Keratinocyte (primary cell): Measurements from ENCODE around the gene PCNX1. TPM values are rescaled to one million over a fixed set of nuclear protein-coding genes. Genes with fewer than 3 reads are reported as not detected.

ENCODE experiments used
- DNase-seq: peaks from one replicate; pipeline ENCODE4 v3.0.0-alpha.2; 2011; ENCODE audit warnings: low read depth, missing footprints, low spot score
- FAIRE-seq: peaks from 2 replicates; lab custom pipeline; 2011; peaks lifted over from hg19 to GRCh38; lab: Jason Lieb, UNC
- H2AFZ ChIP-seq: 2 replicates; pipeline ENCODE4 v1.6.0; 2012; ENCODE audit warnings: low read length, control low read depth, inconsistent platforms; ENCODE audit not compliant: control insufficient read depth
- H3K27ac ChIP-seq: 2 replicates; pipeline ENCODE4 v1.5.1; 2011; ENCODE audit warnings: low read length; ENCODE audit not compliant: control insufficient read depth, insufficient read depth
- H3K27me3 ChIP-seq: 3 replicates; pipeline ENCODE4 v1.6.0; 2011; ENCODE audit warnings: low read length; ENCODE audit not compliant: control insufficient read depth, insufficient read depth; ENCODE audit errors: extremely low read depth
- H3K36me3 ChIP-seq, 2 experiments: 2 replicates in 1 of 2; 3 replicates in 1 of 2; pipeline ENCODE4 v1.5.1; 2011; ENCODE audit warnings: low read length in 2 of 2, mild to moderate bottlenecking in 1 of 2; ENCODE audit not compliant: control insufficient read depth in 2 of 2, insufficient read depth in 2 of 2; ENCODE audit errors: extremely low read depth in 1 of 2
- H3K4me1 ChIP-seq: 3 replicates; pipeline ENCODE4 v1.5.1; 2011; ENCODE audit warnings: low read length; ENCODE audit not compliant: control insufficient read depth, insufficient read depth; ENCODE audit errors: extremely low read depth
- H3K4me2 ChIP-seq: 3 replicates; pipeline ENCODE4 v1.6.0; 2011; ENCODE audit warnings: low read depth, low read length; ENCODE audit not compliant: control insufficient read depth, insufficient read depth; ENCODE audit errors: extremely low read depth
- H3K4me3 ChIP-seq, 3 experiments: fragments of 200-600 bp in 1 of 3; sonication (generic) in 1 of 3; 2 replicates in 2 of 3; 3 replicates in 1 of 3; pipeline ENCODE4 v1.5.1; 2011 to 2016; ENCODE audit warnings: low read length in 3 of 3, mild to moderate bottlenecking in 3 of 3, control low read depth in 2 of 3, inconsistent platforms in 1 of 3, low read depth in 1 of 3, mixed read lengths in 1 of 3, mixed run types in 1 of 3, moderate library complexity in 1 of 3; ENCODE audit not compliant: control insufficient read depth in 2 of 3, insufficient read depth in 2 of 3; ENCODE audit errors: extremely low read depth in 1 of 3
- H3K79me2 ChIP-seq: 2 replicates; pipeline ENCODE4 v1.6.0; 2012; ENCODE audit warnings: low read length; ENCODE audit not compliant: control insufficient read depth, insufficient read depth
- H3K9ac ChIP-seq: 3 replicates; pipeline ENCODE4 v1.6.0; 2011; ENCODE audit warnings: low read length; ENCODE audit not compliant: control insufficient read depth, insufficient read depth; ENCODE audit errors: extremely low read depth
- H3K9me1 ChIP-seq: 3 replicates; pipeline ENCODE4 v1.6.0; 2011; ENCODE audit warnings: low read length; ENCODE audit not compliant: control insufficient read depth, insufficient read depth; ENCODE audit errors: extremely low read depth
- H3K9me3 ChIP-seq: 2 replicates; pipeline ENCODE4 v1.5.1; 2012; ENCODE audit warnings: low read depth, low read length; ENCODE audit not compliant: control insufficient read depth
- H4K20me1 ChIP-seq: 3 replicates; pipeline ENCODE4 v1.6.0; 2011; ENCODE audit warnings: low read length; ENCODE audit not compliant: control insufficient read depth, insufficient read depth; ENCODE audit errors: extremely low read depth
- EZH2 ChIP-seq: IDR thresholded peaks from one replicate; pipeline ENCODE4 v1.6.1; 2012; ENCODE audit warnings: inconsistent platforms, mild to moderate bottlenecking, low read length, moderate library complexity
- dilution Hi-C: fragments of 300-500 bp; cut with MboI; formaldehyde crosslinking; loops from one replicate; pipeline ENCODE4 v1.7.0; 2020; ENCODE audit warnings: low sequenced_read_pairs; ENCODE audit not compliant: extremely low pct_ligation_motif_present
- polyA plus RNA-seq, 5 experiments: library from polyadenylated mRNA; depleted of rRNA in 3 of 5; stranded (reverse) in 3 of 5; stranded (forward) in 1 of 5; unstranded in 1 of 5; fragments of >200 nt; gene quantifications; 1 replicate in 1 of 5; 2 replicates in 3 of 5; 3 replicates in 1 of 5; pipeline versions ENCODE4 v1.2.1 to v1.2.3, GENCODE V29; 2011 to 2012; ENCODE audit warnings: missing spikeins in 2 of 5, low read depth in 1 of 5, low replicate concordance in 1 of 5
- TF ChIP-seq, protein P1 (sequence below), 3 experiments: IDR thresholded peaks in 1 of 3; conservative IDR thresholded peaks in 1 of 3; optimal IDR thresholded peaks in 1 of 3; 2 replicates in 2 of 3; 3 replicates in 1 of 3; pipeline versions ENCODE3 to v1.5.1; 2011; ENCODE audit warnings: low read length in 3 of 3, mild to moderate bottlenecking in 3 of 3, moderate library complexity in 2 of 3, control low read depth in 1 of 3, inconsistent platforms in 1 of 3; ENCODE audit not compliant: insufficient read depth in 2 of 3; ENCODE audit errors: extremely low read depth in 1 of 3

The PCNX1 gene
- polyA plus RNA-seq, 1 donor (not counting 4 experiments of a cell fraction or from before 2014, with no cell fraction given): 39.8 TPM

DNA sequence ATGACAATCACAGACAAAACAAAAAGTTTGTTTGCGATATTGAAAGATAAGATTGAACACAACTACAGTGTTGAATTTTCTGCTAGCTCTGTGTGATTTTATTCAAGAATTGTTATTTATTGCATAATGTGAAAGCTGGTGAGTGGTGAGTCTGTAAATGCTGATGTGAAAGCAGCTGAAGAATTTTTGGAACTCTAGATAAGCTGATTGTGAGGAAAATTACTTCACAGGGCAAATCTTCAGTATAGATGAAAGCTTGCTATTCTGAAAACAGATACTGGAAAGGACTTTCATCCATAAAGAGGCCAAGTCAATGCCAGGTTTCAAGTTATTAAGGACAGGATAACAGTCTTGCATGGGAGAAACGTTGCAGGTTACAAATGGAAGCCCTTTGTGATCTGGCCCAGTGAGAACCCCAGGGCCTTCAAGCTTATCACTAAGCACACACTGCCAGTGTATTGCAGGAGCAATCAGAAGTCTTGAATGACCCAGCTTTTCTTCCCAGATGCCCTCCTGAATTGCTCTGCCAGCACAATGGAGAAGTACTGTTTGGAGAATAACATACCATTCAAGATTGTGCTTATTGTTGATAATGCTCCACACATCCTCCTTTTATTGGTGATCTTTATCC lies 153.7 kb downstream of the PCNX1 start:
- no peak overlapping the region for H3K4me3 ChIP-seq
- H3K9ac ChIP-seq: no peak overlapping the region
- H2AFZ ChIP-seq: no peak overlapping the region
- H3K9me3 ChIP-seq: no peaks in the 10 kb centered on the region
- peaks cover 12% of the 10 kb centered on the region for H3K4me1 ChIP-seq
- DNase-seq: no peak
- TF ChIP-seq, protein P1, sequence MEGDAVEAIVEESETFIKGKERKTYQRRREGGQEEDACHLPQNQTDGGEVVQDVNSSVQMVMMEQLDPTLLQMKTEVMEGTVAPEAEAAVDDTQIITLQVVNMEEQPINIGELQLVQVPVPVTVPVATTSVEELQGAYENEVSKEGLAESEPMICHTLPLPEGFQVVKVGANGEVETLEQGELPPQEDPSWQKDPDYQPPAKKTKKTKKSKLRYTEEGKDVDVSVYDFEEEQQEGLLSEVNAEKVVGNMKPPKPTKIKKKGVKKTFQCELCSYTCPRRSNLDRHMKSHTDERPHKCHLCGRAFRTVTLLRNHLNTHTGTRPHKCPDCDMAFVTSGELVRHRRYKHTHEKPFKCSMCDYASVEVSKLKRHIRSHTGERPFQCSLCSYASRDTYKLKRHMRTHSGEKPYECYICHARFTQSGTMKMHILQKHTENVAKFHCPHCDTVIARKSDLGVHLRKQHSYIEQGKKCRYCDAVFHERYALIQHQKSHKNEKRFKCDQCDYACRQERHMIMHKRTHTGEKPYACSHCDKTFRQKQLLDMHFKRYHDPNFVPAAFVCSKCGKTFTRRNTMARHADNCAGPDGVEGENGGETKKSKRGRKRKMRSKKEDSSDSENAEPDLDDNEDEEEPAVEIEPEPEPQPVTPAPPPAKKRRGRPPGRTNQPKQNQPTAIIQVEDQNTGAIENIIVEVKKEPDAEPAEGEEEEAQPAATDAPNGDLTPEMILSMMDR (optimal IDR thresholded peaks at IDR 0.05 in 1 of 3, IDR thresholded peaks at IDR 0.05 in 1 of 3, conservative IDR thresholded peaks at IDR 0.05 in 1 of 3; ENCODE audit: extremely low read depth in 1 of 3, insufficient read depth in 2 of 3, low read length in 3 of 3): no peak
- no peak for TF ChIP-seq EZH2
- H3K79me2 ChIP-seq: no peaks in the 10 kb centered on the region
- no peaks in the 10 kb centered on the region for H3K9me1 ChIP-seq
- no peak overlapping the region for H3K4me2 ChIP-seq
- dilution Hi-C loops: no loop called here
- FAIRE-seq: peak; percentile 23
- H4K20me1 ChIP-seq: no peaks in the 10 kb centered on the region
- H3K36me3 ChIP-seq: peaks cover 9 to 23% of the 10 kb centered on the region in 2 experiments
- no peaks in the 10 kb centered on the region for H3K27me3 ChIP-seq
- H3K27ac ChIP-seq: no peak overlapping the region

DNA sequence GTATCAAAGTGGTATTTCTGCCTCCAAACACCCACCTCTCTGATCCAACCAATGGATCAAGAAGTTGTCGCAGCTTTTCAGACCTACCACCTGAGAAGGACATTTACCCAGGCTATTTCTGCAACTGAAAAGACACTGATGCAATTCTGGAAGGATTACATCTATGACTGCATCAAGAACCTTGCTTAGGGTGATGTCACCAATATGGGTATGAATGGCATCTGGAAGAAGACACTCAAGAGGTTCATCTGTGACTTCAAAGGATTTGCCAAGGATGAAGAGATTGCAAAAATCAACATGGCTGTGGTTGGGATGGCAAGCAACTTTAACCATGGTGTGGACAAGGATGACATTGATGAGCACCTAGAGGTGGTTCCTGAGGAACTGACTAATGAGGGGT lies 154.2 kb downstream of the PCNX1 start:
- Histone ChIP-seq H3K9ac (no peak overlapping the region), H3K4me1 (peaks cover 12% of the 10 kb centered on the region), H3K9me1 (no peaks in the 10 kb centered on the region), H2AFZ (no peak overlapping the region), H3K36me3 (peaks cover 9 to 23% of the 10 kb centered on the region in 2 experiments), H3K9me3 (no peaks in the 10 kb centered on the region), H3K27ac (no peak overlapping the region), H4K20me1 (no peaks in the 10 kb centered on the region), H3K4me3 (no peak overlapping the region), H3K4me2 (no peak overlapping the region), H3K27me3 (no peaks in the 10 kb centered on the region), H3K79me2 (no peaks in the 10 kb centered on the region)
- FAIRE-seq (peak; percentile 60), DNase-seq (no peak)
- TF ChIP-seq, protein P1 (optimal IDR thresholded peaks at IDR 0.05 in 1 of 3, IDR thresholded peaks at IDR 0.05 in 1 of 3, conservative IDR thresholded peaks at IDR 0.05 in 1 of 3; ENCODE audit: extremely low read depth in 1 of 3, insufficient read depth in 2 of 3, low read length in 3 of 3): no peak
- no peak for TF ChIP-seq EZH2
- dilution Hi-C loops: no loop called here
